ENCODE results near the gene TAAR9. TPM values are rescaled to one million over a fixed set of nuclear protein-coding genes. Genes with fewer than 3 reads are reported as not detected.

Gene TAAR9
- total RNA-seq, 1 experiment from 2014 or later: not detected

DNA sequence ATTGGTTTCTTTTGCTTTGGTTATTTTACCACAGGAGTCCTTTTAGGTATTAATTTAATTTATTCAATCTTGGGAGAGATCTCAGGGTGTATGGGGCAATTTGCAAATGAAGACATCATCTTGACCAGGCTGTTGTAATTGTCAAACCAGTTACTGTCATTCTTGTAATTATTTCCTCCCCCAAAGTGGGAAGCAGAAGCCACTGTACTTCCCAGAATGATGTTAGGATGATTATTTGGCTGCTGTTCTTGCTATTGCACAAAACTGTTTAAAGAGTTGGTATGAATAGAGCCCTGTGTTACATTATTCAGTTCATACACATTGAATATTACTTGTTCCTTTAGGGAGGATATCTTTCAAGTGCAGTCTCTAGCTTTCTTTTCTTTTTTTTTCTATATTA, 33.7 kb downstream of the TAAR9 start:
- Histone ChIP-seq H3K9me3 (ENCODE audit: control insufficient read depth in 1 of 2, insufficient read depth in 1 of 2, low read depth in 1 of 2, low read length in 2 of 2) (no peaks in the 10 kb centered on the region), H4K20me1 (ENCODE audit: insufficient read depth) (no peaks in the 10 kb centered on the region), H3K36me3 (ENCODE audit: control insufficient read depth in 1 of 2, insufficient read depth in 2 of 2, low read length in 2 of 2) (no peaks in the 10 kb centered on the region), H3K27ac (ENCODE audit: low read depth, low read length) (no peak overlapping the region), H3K9ac (ENCODE audit: low read length) (no peak overlapping the region), H3K9me2 (ENCODE audit: insufficient read depth) (no peaks in the 10 kb centered on the region), H2AFZ (ENCODE audit: low read depth, low read length, poor library complexity, severe bottlenecking) (no peak overlapping the region), H3K4me1 (ENCODE audit: control insufficient read depth in 1 of 2, insufficient read depth in 2 of 2, low read length in 2 of 2) (no peaks in the 10 kb centered on the region), H3K27me3 (ENCODE audit: insufficient read depth, low read length) (no peaks in the 10 kb centered on the region), H3K4me2 (ENCODE audit: low read length) (no peak overlapping the region), H3K79me2 (ENCODE audit: insufficient read depth, low read length) (no peaks in the 10 kb centered on the region), H3K4me3 (replicated peaks in 1 of 2; ENCODE audit: low read depth in 1 of 2, low read length in 2 of 2) (no peak overlapping the region)
- ChIA-PET RAD21 (ENCODE audit: low non-redundant PET in 1 of 2, low total read pairs in 2 of 2, uncharacterized antibody in 2 of 2, unreplicated experiment in 2 of 2) (no interaction called here), POLR2A (no interaction called here), CTCF (no interaction called here)
- TF ChIP-seq JUND (IDR thresholded peaks at IDR 0.05): no peak
- no peak for TF ChIP-seq EZH2 (IDR thresholded peaks at IDR 0.05)
- no peak for TF ChIP-seq SRF (IDR thresholded peaks at IDR 0.05; ENCODE audit: low read depth)
- TF ChIP-seq ZFX (IDR thresholded peaks at IDR 0.05): no peak
- TF ChIP-seq, protein P1, sequence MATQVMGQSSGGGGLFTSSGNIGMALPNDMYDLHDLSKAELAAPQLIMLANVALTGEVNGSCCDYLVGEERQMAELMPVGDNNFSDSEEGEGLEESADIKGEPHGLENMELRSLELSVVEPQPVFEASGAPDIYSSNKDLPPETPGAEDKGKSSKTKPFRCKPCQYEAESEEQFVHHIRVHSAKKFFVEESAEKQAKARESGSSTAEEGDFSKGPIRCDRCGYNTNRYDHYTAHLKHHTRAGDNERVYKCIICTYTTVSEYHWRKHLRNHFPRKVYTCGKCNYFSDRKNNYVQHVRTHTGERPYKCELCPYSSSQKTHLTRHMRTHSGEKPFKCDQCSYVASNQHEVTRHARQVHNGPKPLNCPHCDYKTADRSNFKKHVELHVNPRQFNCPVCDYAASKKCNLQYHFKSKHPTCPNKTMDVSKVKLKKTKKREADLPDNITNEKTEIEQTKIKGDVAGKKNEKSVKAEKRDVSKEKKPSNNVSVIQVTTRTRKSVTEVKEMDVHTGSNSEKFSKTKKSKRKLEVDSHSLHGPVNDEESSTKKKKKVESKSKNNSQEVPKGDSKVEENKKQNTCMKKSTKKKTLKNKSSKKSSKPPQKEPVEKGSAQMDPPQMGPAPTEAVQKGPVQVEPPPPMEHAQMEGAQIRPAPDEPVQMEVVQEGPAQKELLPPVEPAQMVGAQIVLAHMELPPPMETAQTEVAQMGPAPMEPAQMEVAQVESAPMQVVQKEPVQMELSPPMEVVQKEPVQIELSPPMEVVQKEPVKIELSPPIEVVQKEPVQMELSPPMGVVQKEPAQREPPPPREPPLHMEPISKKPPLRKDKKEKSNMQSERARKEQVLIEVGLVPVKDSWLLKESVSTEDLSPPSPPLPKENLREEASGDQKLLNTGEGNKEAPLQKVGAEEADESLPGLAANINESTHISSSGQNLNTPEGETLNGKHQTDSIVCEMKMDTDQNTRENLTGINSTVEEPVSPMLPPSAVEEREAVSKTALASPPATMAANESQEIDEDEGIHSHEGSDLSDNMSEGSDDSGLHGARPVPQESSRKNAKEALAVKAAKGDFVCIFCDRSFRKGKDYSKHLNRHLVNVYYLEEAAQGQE (IDR thresholded peaks at IDR 0.05; ENCODE audit: low read depth): no peak
- no peak for TF ChIP-seq ELF1 (IDR thresholded peaks at IDR 0.05; ENCODE audit: borderline replicate concordance, low read depth)
- TF ChIP-seq RAD21 (IDR thresholded peaks at IDR 0.05; ENCODE audit: low read depth): no peak
- TF ChIP-seq, protein P2, sequence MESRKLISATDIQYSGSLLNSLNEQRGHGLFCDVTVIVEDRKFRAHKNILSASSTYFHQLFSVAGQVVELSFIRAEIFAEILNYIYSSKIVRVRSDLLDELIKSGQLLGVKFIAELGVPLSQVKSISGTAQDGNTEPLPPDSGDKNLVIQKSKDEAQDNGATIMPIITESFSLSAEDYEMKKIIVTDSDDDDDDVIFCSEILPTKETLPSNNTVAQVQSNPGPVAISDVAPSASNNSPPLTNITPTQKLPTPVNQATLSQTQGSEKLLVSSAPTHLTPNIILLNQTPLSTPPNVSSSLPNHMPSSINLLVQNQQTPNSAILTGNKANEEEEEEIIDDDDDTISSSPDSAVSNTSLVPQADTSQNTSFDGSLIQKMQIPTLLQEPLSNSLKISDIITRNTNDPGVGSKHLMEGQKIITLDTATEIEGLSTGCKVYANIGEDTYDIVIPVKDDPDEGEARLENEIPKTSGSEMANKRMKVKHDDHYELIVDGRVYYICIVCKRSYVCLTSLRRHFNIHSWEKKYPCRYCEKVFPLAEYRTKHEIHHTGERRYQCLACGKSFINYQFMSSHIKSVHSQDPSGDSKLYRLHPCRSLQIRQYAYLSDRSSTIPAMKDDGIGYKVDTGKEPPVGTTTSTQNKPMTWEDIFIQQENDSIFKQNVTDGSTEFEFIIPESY (IDR thresholded peaks at IDR 0.05; ENCODE audit: extremely low read depth, insufficient replicate concordance, low read length): no peak
- TF ChIP-seq CBX3 (IDR thresholded peaks at IDR 0.05; ENCODE audit: low read depth): no peak
- TF ChIP-seq, protein P3, sequence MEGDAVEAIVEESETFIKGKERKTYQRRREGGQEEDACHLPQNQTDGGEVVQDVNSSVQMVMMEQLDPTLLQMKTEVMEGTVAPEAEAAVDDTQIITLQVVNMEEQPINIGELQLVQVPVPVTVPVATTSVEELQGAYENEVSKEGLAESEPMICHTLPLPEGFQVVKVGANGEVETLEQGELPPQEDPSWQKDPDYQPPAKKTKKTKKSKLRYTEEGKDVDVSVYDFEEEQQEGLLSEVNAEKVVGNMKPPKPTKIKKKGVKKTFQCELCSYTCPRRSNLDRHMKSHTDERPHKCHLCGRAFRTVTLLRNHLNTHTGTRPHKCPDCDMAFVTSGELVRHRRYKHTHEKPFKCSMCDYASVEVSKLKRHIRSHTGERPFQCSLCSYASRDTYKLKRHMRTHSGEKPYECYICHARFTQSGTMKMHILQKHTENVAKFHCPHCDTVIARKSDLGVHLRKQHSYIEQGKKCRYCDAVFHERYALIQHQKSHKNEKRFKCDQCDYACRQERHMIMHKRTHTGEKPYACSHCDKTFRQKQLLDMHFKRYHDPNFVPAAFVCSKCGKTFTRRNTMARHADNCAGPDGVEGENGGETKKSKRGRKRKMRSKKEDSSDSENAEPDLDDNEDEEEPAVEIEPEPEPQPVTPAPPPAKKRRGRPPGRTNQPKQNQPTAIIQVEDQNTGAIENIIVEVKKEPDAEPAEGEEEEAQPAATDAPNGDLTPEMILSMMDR (IDR thresholded peaks at IDR 0.05 in 2 of 3, conservative IDR thresholded peaks at IDR 0.05 in 1 of 3; ENCODE audit: borderline replicate concordance in 1 of 3, insufficient read depth in 1 of 3, low read depth in 2 of 3, low read length in 2 of 3): no peak
- no peak for TF ChIP-seq CEBPB (IDR thresholded peaks at IDR 0.05; ENCODE audit: low read depth)
- no peak for TF ChIP-seq POLR2A (IDR thresholded peaks at IDR 0.05; ENCODE audit: borderline replicate concordance, extremely low read depth, insufficient read depth, insufficient read length)
- no peak for TF ChIP-seq EZH2phosphoT487 (IDR thresholded peaks at IDR 0.05; ENCODE audit: borderline replicate concordance)
- TF ChIP-seq SP1 (IDR thresholded peaks at IDR 0.05; ENCODE audit: low read depth): no peak
- TF ChIP-seq, protein P4, sequence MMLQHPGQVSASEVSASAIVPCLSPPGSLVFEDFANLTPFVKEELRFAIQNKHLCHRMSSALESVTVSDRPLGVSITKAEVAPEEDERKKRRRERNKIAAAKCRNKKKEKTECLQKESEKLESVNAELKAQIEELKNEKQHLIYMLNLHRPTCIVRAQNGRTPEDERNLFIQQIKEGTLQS (IDR thresholded peaks at IDR 0.05): no peak
- TF ChIP-seq, protein P5, sequence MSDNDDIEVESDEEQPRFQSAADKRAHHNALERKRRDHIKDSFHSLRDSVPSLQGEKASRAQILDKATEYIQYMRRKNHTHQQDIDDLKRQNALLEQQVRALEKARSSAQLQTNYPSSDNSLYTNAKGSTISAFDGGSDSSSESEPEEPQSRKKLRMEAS (IDR thresholded peaks at IDR 0.05): no peak
- no peak for TF ChIP-seq POLR2AphosphoS5 (IDR thresholded peaks at IDR 0.05; ENCODE audit: low read depth, low read length)
- TF ChIP-seq ZNF274 (IDR thresholded peaks at IDR 0.05; ENCODE audit: low read depth, low read length): no peak
- intact Hi-C loops (cut with micrococcal nuclease): no loop called here
- ATAC-seq: no peak
- no TSS peak for BruUV-seq (replicated peaks)
- DNase-seq (ENCODE audit: low read depth, low spot score): no peak
